GM12892 (cell line): Measurements from ENCODE around the gene PLCH1.

Experiments
- DNase-seq: peaks from one replicate; pipeline ENCODE4 v3.0.0; 2011; ENCODE audit not compliant: insufficient read length
- FAIRE-seq: peaks from 2 replicates; lab custom pipeline; 2011; peaks lifted over from hg19 to GRCh38; lab: Jason Lieb, UNC
- POLR2A ChIP-seq: IDR thresholded peaks from 2 replicates; pipeline ENCODE4 v1.6.1; 2011; ENCODE audit warnings: low read depth, low read length, control low read depth
- POLR2AphosphoS5 ChIP-seq: IDR thresholded peaks from 2 replicates; pipeline ENCODE4 v1.6.1; 2011; ENCODE audit warnings: low read depth, low read length, control low read depth
- TAF1 ChIP-seq: IDR thresholded peaks from 2 replicates; pipeline ENCODE4 v1.6.1; 2011; ENCODE audit warnings: low read depth, mild to moderate bottlenecking, control low read depth, low read length, borderline replicate concordance

Gene PLCH1

GRCh38 chr3:155608228-155608920 lies 136.5 kb downstream of the PLCH1 start:
- TF ChIP-seq TAF1 (no peak), POLR2AphosphoS5 (no peak), POLR2A (no peak)
- no peak for DNase-seq
- no peak for FAIRE-seq

DNA sequence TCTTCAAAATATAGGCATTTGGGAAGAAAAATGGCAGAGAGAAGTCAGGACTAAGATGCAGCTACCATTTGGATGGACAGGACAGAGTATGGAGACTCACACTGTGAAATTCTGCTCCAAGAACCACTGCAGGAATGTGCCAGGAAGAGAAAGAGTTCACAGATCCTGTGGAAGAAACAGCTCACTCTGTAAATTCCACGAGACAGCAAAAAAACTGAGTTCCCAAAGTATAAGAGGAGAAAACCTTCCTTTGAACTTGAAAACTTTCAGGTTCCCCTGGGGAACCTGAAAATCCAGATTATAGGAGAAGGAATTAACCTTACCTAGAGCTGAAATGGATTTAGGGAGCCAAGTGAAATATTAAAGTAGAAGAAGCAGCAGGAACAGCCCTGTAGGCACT lies 137.1 kb downstream of the PLCH1 start:
- FAIRE-seq (no peak), DNase-seq (no peak)
- TF ChIP-seq POLR2A (no peak), TAF1 (no peak), POLR2AphosphoS5 (no peak)

- no peak for TF ChIP-seq POLR2AphosphoS5
- no peak for DNase-seq
- FAIRE-seq = no peak
Observed at GRCh38 chr3:155605571-155605970, 139.3 kb downstream of the PLCH1 start.

GRCh38 chr3:155604967-155605366 lies 139.9 kb downstream of the PLCH1 start:
- FAIRE-seq (no peak), DNase-seq (no peak)
- no peak for TF ChIP-seq POLR2AphosphoS5
- no peak for TF ChIP-seq TAF1
- TF ChIP-seq POLR2A = no peak

- no peak for TF ChIP-seq POLR2A
- TF ChIP-seq TAF1 = no peak
- no peak for TF ChIP-seq POLR2AphosphoS5
- FAIRE-seq (no peak), DNase-seq (no peak)
Observed at GRCh38 chr3:155604126-155604525, 140.7 kb downstream of the PLCH1 start.

GRCh38 chr3:155603302-155603701 lies 141.6 kb downstream of the PLCH1 start:
- FAIRE-seq (no peak), DNase-seq (no peak)
- TF ChIP-seq TAF1 (no peak), POLR2AphosphoS5 (no peak)

GRCh38 chr3:155602307-155602706 lies 142.6 kb downstream of the PLCH1 start:
- TF ChIP-seq POLR2A = no peak
- no peak for TF ChIP-seq POLR2AphosphoS5
- TF ChIP-seq TAF1 = no peak
- FAIRE-seq (no peak), DNase-seq (no peak)

GRCh38 chr3:155598671-155599070 lies 146.2 kb downstream of the PLCH1 start:
- TF ChIP-seq POLR2A (no peak), TAF1 (no peak), POLR2AphosphoS5 (no peak)
- DNase-seq = no peak
- no peak for FAIRE-seq

- TF ChIP-seq POLR2A (no peak), POLR2AphosphoS5 (no peak), TAF1 (no peak)
- no peak for FAIRE-seq
- DNase-seq = no peak
Observed at GRCh38 chr3:155596615-155597014, 148.3 kb downstream of the PLCH1 start.

- TF ChIP-seq POLR2A (no peak), TAF1 (no peak), POLR2AphosphoS5 (no peak)
- no peak for FAIRE-seq
- no peak for DNase-seq
Observed at GRCh38 chr3:155595371-155595770, 149.5 kb downstream of the PLCH1 start.

DNA sequence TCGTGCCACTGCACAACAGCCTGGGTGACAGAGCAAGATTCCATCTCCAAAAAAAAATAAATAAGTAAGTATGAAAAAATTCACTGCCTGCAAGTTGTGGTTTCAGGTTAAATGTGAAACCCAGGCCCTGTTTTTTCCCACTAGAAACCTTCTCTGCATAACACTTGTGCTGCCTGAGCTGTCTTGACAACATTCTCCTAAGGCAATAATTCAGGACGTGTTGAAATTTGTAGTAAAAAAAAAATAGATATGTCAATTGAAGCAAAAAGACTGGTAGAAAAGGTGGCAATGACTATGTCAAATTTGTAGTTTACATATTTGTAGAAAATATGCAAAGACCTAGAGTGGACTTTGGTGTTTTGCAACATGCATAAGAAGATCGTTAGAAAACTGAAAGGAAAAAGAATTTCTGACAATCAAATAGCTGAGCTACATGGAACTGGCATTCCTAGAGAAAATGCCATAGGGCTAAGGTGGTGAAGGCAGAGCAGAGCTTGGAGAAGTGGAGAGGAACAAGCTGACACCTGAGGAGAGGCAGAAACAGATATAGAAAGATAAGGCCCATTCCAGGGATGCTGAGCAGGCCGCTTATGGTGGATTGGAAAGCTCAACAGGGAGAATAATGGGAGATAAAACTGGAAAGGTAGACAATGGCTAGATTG lies 150.2 kb downstream of the PLCH1 start:
- no peak for FAIRE-seq
- TF ChIP-seq POLR2AphosphoS5 (no peak), POLR2A (no peak), TAF1 (no peak)
- no peak for DNase-seq

DNA sequence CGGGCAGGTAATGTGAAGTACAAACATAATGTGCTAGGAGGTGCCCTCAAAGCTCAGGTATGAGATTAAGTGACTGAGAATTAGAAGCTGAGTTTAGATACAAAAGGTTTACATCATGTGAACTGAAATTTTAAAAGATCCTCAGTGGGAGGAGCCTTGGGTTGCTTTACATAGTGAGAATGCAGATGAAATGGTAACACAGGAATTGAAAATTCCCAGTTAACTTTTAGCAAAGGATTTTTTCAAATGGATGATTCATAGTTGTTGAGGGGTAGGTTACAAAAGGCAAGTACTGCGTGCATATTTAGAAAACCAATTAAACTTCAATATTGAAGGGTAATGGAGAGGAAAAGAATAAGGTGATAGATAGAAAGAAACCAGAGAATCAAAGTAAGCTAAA lies 157.3 kb downstream of the PLCH1 start:
- FAIRE-seq = no peak
- DNase-seq = no peak
- TF ChIP-seq TAF1 (no peak), POLR2AphosphoS5 (no peak), POLR2A (no peak)

DNA sequence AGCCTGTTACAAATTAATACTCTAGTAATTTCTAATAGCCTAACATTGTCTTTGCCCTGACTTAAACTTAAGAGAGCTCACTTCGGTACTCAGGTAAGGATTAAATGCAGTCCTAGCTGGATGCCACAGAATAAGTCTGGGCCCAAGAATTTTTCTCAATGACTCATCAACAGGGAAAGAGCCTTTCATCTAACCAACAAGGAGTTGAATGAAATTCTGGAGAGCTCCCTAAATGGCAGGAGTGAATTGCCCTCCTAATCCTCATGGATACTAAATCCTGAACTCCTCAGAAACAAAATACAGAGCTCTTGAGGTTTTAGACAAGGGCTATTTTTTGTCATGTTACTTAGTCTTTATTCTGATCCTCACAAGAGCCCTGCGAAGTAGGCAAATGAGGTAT lies 159.5 kb downstream of the PLCH1 start:
- FAIRE-seq (no peak), DNase-seq (no peak)
- no peak for TF ChIP-seq TAF1
- no peak for TF ChIP-seq POLR2A
- no peak for TF ChIP-seq POLR2AphosphoS5
